Loucy (cell line): Measurements from ENCODE around the gene ENTREP1.

Experiments used
- H2AFZ ChIP-seq: fragments of 200-600 bp; sonication (generic); 2 replicates; pipeline ENCODE4 v1.6.0; 2016; ENCODE audit warnings: antibody characterized with exemption, mild to moderate bottlenecking, low read length, moderate library complexity
- H3F3A ChIP-seq: fragments of 200-600 bp; 2 replicates; pipeline ENCODE4 v1.6.0; 2016; ENCODE audit warnings: antibody characterized with exemption, low read depth, mild to moderate bottlenecking
- H3K27me3 ChIP-seq: fragments of 200-600 bp; sonication (generic); 2 replicates; pipeline ENCODE4 v1.6.1; 2014; ENCODE audit warnings: low read length, mild to moderate bottlenecking; ENCODE audit not compliant: insufficient read depth, poor library complexity, severe bottlenecking
- H3K36me3 ChIP-seq: fragments of 200-600 bp; sonication (generic); 2 replicates; pipeline ENCODE4 v1.6.1; 2016; ENCODE audit warnings: low read length; ENCODE audit not compliant: insufficient read depth
- H3K4me1 ChIP-seq: fragments of 200-600 bp; sonication (generic); 2 replicates; pipeline ENCODE4 v1.5.1; 2014; ENCODE audit warnings: low read length, mild to moderate bottlenecking; ENCODE audit not compliant: insufficient read depth, poor library complexity, severe bottlenecking
- H3K4me2 ChIP-seq: fragments of 200-600 bp; sonication (generic); 2 replicates; pipeline ENCODE4 v1.6.0; 2014; ENCODE audit warnings: antibody characterized with exemption, low read length, low read depth, mild to moderate bottlenecking; ENCODE audit not compliant: poor library complexity, severe bottlenecking
- H3K4me3 ChIP-seq: fragments of 200-600 bp; sonication (generic); 2 replicates; pipeline ENCODE4 v1.5.1; 2014; ENCODE audit warnings: low read length, mild to moderate bottlenecking, mixed read lengths; ENCODE audit not compliant: poor library complexity, severe bottlenecking
- H3K79me2 ChIP-seq: fragments of 200-600 bp; sonication (generic); 2 replicates; pipeline ENCODE4 v1.6.1; 2014; ENCODE audit warnings: low read length; ENCODE audit not compliant: insufficient read depth
- H3K9ac ChIP-seq: fragments of 200-600 bp; sonication (generic); 2 replicates; pipeline ENCODE4 v1.6.0; 2014; ENCODE audit warnings: mild to moderate bottlenecking, low read depth, low read length, moderate library complexity; ENCODE audit not compliant: poor library complexity, severe bottlenecking
- H3K9me2 ChIP-seq: fragments of 200-600 bp; sonication (generic); replicated peaks from 2 replicates; pipeline ENCODE4 v1.6.1; 2016; ENCODE audit warnings: low read depth, low read length, mixed read lengths
- H3K9me3 ChIP-seq: fragments of 200-600 bp; sonication (generic); 2 replicates; pipeline ENCODE4 v1.6.1; 2014; ENCODE audit warnings: mild to moderate bottlenecking, antibody characterized with exemption, low read length, low read depth; ENCODE audit not compliant: insufficient read depth
- H4K20me1 ChIP-seq: fragments of 200-600 bp; sonication (generic); 2 replicates; pipeline ENCODE4 v1.6.0; 2014; ENCODE audit warnings: antibody characterized with exemption, low read length, mild to moderate bottlenecking; ENCODE audit not compliant: insufficient read depth, poor library complexity, severe bottlenecking
- EZH2phosphoT487 ChIP-seq: fragments of 200-600 bp; IDR thresholded peaks from 2 replicates; pipeline ENCODE4 v1.6.1; 2018; ENCODE audit warnings: antibody characterized with exemption, mild to moderate bottlenecking, moderate library complexity, borderline replicate concordance
- TF ChIP-seq, protein P1 (sequence below): fragments of 200-600 bp; sonication (generic); conservative IDR thresholded peaks from 2 replicates; pipeline ENCODE4 v1.5.1; 2014; ENCODE audit warnings: mild to moderate bottlenecking, antibody characterized with exemption, low read length

The ENTREP1 gene

DNA sequence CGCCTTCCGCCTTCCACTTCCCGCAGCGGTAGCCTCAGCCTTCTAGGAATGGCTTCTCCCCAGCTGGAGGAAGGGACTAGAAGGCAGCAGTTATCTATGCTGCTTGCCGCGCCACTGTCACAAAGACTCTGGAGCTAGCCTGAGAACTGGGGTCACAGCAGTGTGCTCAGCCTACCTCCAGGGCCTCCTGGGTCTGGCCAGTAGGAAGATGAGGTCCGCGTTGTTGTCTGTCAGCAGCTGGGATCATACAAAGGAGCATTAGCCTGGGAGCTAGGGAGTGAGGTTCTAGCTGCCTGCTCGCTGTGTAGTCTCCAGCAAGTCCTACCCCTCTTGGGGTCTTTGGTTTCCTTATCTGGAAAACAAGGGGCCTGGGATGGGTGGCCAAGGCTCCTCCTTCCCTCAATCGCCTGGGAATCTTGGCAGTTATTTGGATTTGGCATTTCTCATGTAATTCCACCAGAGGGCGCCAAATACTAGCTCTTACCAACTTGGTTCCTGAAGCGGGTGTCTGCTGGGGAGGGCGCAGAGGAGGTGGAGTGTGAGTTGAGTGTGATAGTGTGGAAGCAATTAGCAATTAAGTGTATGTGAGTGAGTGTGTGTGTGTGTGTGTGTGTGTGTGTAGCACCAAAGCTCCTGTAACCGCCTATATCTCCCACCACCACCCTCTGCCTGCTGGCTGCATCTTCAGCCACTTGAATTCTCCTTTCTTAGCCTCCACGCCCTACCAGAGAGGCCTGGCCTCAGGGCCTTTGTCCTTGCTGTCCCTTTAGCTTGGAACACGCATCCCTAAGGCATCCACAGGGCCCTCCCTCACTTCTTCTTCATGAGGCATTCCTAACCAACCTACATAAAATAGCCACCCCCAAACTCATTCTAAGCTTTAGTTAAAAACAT, 97.1 kb downstream of the ENTREP1 start:
- no peak overlapping the region for H2AFZ ChIP-seq

DNA sequence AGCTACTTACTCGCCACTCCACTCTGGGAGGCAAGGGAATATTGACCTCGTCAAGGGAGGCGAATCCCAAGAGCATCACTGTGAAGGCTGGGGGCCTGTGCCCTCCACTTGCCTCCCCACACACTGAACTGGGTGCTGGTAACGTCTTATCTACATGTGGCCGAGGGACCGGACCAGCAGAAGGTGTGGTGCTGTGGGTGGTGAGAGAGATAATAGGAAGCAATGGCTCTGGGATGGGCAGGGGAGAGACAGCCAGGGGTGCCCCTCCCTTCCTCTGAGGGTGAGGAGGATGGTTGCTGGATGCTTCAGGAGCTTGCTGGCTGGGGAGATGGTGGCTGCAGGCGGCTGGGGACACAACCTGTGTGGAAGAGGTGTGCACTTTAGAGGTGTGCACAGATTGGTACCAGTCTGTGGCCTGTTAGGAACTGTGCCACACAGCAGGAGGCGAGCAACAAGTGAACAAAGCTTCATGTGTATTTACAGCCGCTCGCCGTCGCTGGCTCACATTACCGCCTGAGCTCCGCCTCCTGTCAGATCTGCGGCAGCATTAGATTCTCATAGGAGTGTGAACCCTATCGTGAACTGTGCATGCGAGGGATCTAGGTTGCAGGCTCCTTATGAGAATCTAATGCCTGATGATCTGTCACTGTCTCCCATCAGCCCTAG, 100.3 kb downstream of the ENTREP1 start:
- Histone ChIP-seq H3K9ac (no peak overlapping the region), H3K9me2 (no peaks in the 10 kb centered on the region), H3K9me3 (no peaks in the 10 kb centered on the region), H3F3A (no peaks in the 10 kb centered on the region), H4K20me1 (no peaks in the 10 kb centered on the region), H3K36me3 (no peaks in the 10 kb centered on the region), H3K4me2 (no peak overlapping the region), H3K27me3 (no peaks in the 10 kb centered on the region), H3K4me3 (no peak overlapping the region), H3K79me2 (no peaks in the 10 kb centered on the region), H2AFZ (no peak overlapping the region), H3K4me1 (no peaks in the 10 kb centered on the region)
- TF ChIP-seq, protein P1, sequence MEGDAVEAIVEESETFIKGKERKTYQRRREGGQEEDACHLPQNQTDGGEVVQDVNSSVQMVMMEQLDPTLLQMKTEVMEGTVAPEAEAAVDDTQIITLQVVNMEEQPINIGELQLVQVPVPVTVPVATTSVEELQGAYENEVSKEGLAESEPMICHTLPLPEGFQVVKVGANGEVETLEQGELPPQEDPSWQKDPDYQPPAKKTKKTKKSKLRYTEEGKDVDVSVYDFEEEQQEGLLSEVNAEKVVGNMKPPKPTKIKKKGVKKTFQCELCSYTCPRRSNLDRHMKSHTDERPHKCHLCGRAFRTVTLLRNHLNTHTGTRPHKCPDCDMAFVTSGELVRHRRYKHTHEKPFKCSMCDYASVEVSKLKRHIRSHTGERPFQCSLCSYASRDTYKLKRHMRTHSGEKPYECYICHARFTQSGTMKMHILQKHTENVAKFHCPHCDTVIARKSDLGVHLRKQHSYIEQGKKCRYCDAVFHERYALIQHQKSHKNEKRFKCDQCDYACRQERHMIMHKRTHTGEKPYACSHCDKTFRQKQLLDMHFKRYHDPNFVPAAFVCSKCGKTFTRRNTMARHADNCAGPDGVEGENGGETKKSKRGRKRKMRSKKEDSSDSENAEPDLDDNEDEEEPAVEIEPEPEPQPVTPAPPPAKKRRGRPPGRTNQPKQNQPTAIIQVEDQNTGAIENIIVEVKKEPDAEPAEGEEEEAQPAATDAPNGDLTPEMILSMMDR = no peak
- no peak for TF ChIP-seq EZH2phosphoT487

More for the DNA sequence above, 97.1 kb downstream of the ENTREP1 start:
- TF ChIP-seq, protein P1 = peak; percentile 94
- TF ChIP-seq EZH2phosphoT487 = no peak
- Histone ChIP-seq H3K4me3 (no peak overlapping the region), H3K27me3 (no peaks in the 10 kb centered on the region), H3K9me3 (no peaks in the 10 kb centered on the region), H4K20me1 (no peaks in the 10 kb centered on the region), H3K4me2 (no peak overlapping the region), H3K36me3 (no peaks in the 10 kb centered on the region), H3K4me1 (no peaks in the 10 kb centered on the region), H3K79me2 (no peaks in the 10 kb centered on the region), H3K9ac (no peak overlapping the region), H3K9me2 (no peaks in the 10 kb centered on the region), H3F3A (no peaks in the 10 kb centered on the region)

DNA sequence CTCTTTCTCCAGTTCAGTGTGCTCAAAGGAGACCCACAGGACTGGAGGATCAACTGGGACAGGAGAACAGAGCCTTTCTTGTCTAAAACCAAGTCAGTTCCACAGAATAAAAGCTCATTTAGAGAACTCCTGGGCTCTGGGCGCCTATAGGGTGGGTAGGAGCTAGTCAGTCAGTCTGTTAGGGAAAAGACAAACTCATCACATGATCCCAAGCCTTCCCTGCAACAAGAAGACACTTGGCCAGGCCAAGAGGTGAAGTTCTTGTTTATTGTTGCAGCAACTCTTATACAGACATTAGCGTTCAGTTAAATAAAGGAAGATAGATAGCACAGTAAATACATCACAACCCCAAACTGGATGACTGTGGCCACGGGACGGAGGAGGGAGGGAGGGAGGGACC, 102.3 kb downstream of the ENTREP1 start:
- H2AFZ ChIP-seq = no peak overlapping the region
- no peak overlapping the region for H3K9ac ChIP-seq
- H3K4me2 ChIP-seq = no peak overlapping the region
- no peaks in the 10 kb centered on the region for H3K36me3 ChIP-seq
- no peaks in the 10 kb centered on the region for H3K27me3 ChIP-seq
- H3K9me2 ChIP-seq = no peaks in the 10 kb centered on the region
- H3K4me1 ChIP-seq = no peaks in the 10 kb centered on the region
- TF ChIP-seq, protein P1 = no peak
- no peak for TF ChIP-seq EZH2phosphoT487
- H3K9me3 ChIP-seq = no peaks in the 10 kb centered on the region
- H4K20me1 ChIP-seq = no peaks in the 10 kb centered on the region
- H3K4me3 ChIP-seq = no peak overlapping the region
- no peaks in the 10 kb centered on the region for H3F3A ChIP-seq
- no peaks in the 10 kb centered on the region for H3K79me2 ChIP-seq
